GM12878 (cell line): ENCODE results near the gene AP3S1.

Experiments used
- BACH1 ChIP-seq: fragments of 450-650 bp; IDR thresholded peaks from 2 replicates; pipeline ENCODE4 v1.6.1; 2017; ENCODE audit warnings: mild to moderate bottlenecking, borderline replicate concordance
- CTCF ChIP-seq, 3 experiments: IDR thresholded peaks in 2 of 3; conservative IDR thresholded peaks in 1 of 3; 2 replicates each; pipeline ENCODE4 v1.5.1; 2011; ENCODE audit warnings: low read depth in 3 of 3, low read length in 3 of 3, mild to moderate bottlenecking in 3 of 3, control low read depth in 2 of 3, moderate library complexity in 2 of 3, inconsistent platforms in 1 of 3, mixed read lengths in 1 of 3; ENCODE audit not compliant: control insufficient read depth in 2 of 3, insufficient read depth in 1 of 3; ENCODE audit errors: extremely low read depth in 1 of 3
- ESRRA ChIP-seq: IDR thresholded peaks from 2 replicates; pipeline ENCODE4 v1.6.1; 2012; ENCODE audit warnings: mild to moderate bottlenecking, low read length, improper control_type of control experiment
- KDM1A ChIP-seq: fragments of 200-600 bp; sonication (generic); IDR thresholded peaks from 2 replicates; pipeline ENCODE4 v1.6.1; 2016; ENCODE audit warnings: borderline replicate concordance
- POLR2A ChIP-seq: IDR thresholded peaks from 2 replicates; pipeline ENCODE4 v1.6.1; 2011; ENCODE audit warnings: low read depth, mild to moderate bottlenecking, low read length
- TCF7 ChIP-seq: IDR thresholded peaks from 2 replicates; pipeline ENCODE4 v1.6.1; 2014; ENCODE audit warnings: antibody characterized with exemption, borderline replicate concordance

DNA sequence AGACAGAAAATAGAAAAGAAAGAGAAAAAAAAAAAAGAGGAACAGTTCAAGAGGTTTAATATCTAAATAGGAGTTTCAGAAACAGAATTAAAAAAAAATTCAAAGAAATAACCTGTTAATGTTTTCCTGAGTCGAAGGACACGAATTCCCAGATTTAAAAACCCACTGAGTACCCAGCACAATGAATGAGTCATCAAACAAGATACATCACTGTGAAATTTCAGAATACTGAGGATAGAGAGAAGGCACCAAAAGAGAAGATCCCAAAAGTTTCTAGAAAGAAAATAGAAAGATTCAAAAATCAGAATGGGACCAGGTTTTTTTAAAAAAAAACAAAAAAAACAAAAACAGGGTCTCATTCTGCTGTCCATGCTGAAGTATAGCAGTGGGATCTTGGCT is 34.1 kb upstream of the AP3S1 start:
- TF ChIP-seq CTCF (IDR thresholded peaks at IDR 0.05 in 2 of 3, conservative IDR thresholded peaks at IDR 0.05 in 1 of 3; ENCODE audit: control insufficient read depth in 2 of 3, extremely low read depth in 1 of 3, insufficient read depth in 1 of 3, low read depth in 3 of 3, low read length in 3 of 3) (no peak), BACH1 (no peak), KDM1A (no peak), TCF7 (no peak), ESRRA (no peak), POLR2A (no peak)
